HepG2 (cell line): ENCODE data around the gene PLET1. TPM values are rescaled to one million over a fixed set of nuclear protein-coding genes. Genes with fewer than 3 reads are reported as not detected.
A peak's percentile ranks its signal among the peaks of the same experiment; 100 is the strongest.

Experiments used
- CENPT ChIP-seq: sonication (generic); formaldehyde crosslinking; IDR thresholded peaks from 2 replicates; pipeline ENCODE4 v1.8.0; 2022; ENCODE audit warnings: low read depth, mild to moderate bottlenecking, moderate library complexity, missing genetic modification reagents
- CHCHD3 ChIP-seq: sonication (generic); formaldehyde crosslinking; IDR thresholded peaks from 2 replicates; pipeline ENCODE4 v1.8.0; 2022; ENCODE audit warnings: mild to moderate bottlenecking, missing genetic modification reagents, moderate library complexity
- GATAD1 ChIP-seq: IDR thresholded peaks from 2 replicates; pipeline ENCODE4 v1.6.1; 2016; ENCODE audit warnings: missing genetic modification reagents, missing compliant biosample characterization
- HES4 ChIP-seq: sonication (generic); formaldehyde crosslinking; IDR thresholded peaks from 2 replicates; pipeline ENCODE4 v1.9.0; 2021; ENCODE audit warnings: mild to moderate bottlenecking, missing genetic modification reagents, borderline replicate concordance
- HNRNPLL ChIP-seq: fragments of 200-400 bp; formaldehyde crosslinking; IDR thresholded peaks from 2 replicates; pipeline ENCODE4 v1.6.1; 2017; ENCODE audit warnings: mild to moderate bottlenecking, low read depth, low read length; ENCODE audit not compliant: poor library complexity, severe bottlenecking
- HOXA3 ChIP-seq: sonication (generic); formaldehyde crosslinking; IDR thresholded peaks from 2 replicates; pipeline ENCODE4 v1.5.0; 2020; ENCODE audit warnings: missing genetic modification reagents
- JUND ChIP-seq: sonication (generic); formaldehyde crosslinking; IDR thresholded peaks from 2 replicates; pipeline ENCODE4 v1.8.0; 2022; ENCODE audit warnings: mild to moderate bottlenecking, missing genetic modification reagents
- KDM3A ChIP-seq: IDR thresholded peaks from 2 replicates; pipeline ENCODE4 v1.6.1; 2018; ENCODE audit warnings: low read depth, missing compliant biosample characterization
- KDM5A ChIP-seq: fragments of 200-600 bp; sonication (generic); IDR thresholded peaks from 2 replicates; pipeline ENCODE4 v1.7.0; 2018; ENCODE audit warnings: antibody characterized with exemption, mild to moderate bottlenecking, low read length, borderline replicate concordance
- MEIS1 ChIP-seq: sonication (generic); formaldehyde crosslinking; IDR thresholded peaks from 2 replicates; pipeline ENCODE4 v1.9.0; 2021; ENCODE audit warnings: mild to moderate bottlenecking, missing genetic modification reagents, moderate library complexity, borderline replicate concordance
- MIXL1 ChIP-seq: IDR thresholded peaks from 2 replicates; pipeline ENCODE4 v1.6.1; 2016
- MLLT10 ChIP-seq: sonication (generic); formaldehyde crosslinking; IDR thresholded peaks from 2 replicates; pipeline ENCODE4 v1.4.0; 2020; ENCODE audit warnings: missing genetic modification reagents
- NKX3-1 ChIP-seq: sonication (generic); formaldehyde crosslinking; IDR thresholded peaks from 2 replicates; pipeline ENCODE4 v1.5.0; 2020; ENCODE audit warnings: missing genetic modification reagents
- PBX3 ChIP-seq: sonication (generic); formaldehyde crosslinking; IDR thresholded peaks from 2 replicates; pipeline ENCODE4 v1.8.1; 2023; ENCODE audit warnings: missing genetic modification reagents, inconsistent platforms, borderline replicate concordance
- SALL2 ChIP-seq: sonication (generic); formaldehyde crosslinking; IDR thresholded peaks from 2 replicates; pipeline ENCODE4 v1.8.1; 2023; ENCODE audit warnings: mild to moderate bottlenecking, missing genetic modification reagents, inconsistent platforms
- ZNF225 ChIP-seq: sonication (generic); formaldehyde crosslinking; IDR thresholded peaks from 2 replicates; pipeline ENCODE4 v1.4.0; 2020; ENCODE audit warnings: mild to moderate bottlenecking, missing genetic modification reagents
- ZNF331 ChIP-seq: sonication (generic); formaldehyde crosslinking; IDR thresholded peaks from 2 replicates; pipeline ENCODE4 v1.4.0; 2020; ENCODE audit warnings: missing genetic modification reagents
- ZNF468 ChIP-seq: sonication (generic); formaldehyde crosslinking; IDR thresholded peaks from 2 replicates; pipeline ENCODE4 v1.8.0; 2022; ENCODE audit warnings: mild to moderate bottlenecking, moderate library complexity, missing genetic modification reagents
- ZNF704 ChIP-seq: sonication (generic); formaldehyde crosslinking; IDR thresholded peaks from 2 replicates; pipeline ENCODE4 v1.8.1; 2023; ENCODE audit warnings: mild to moderate bottlenecking, inconsistent platforms, moderate library complexity, missing genetic modification reagents, borderline replicate concordance
- ZNF737 ChIP-seq: sonication (generic); formaldehyde crosslinking; IDR thresholded peaks from 2 replicates; pipeline ENCODE4 v1.5.0; 2020; ENCODE audit warnings: missing genetic modification reagents, mild to moderate bottlenecking, borderline replicate concordance
- ZNF777 ChIP-seq: sonication (generic); formaldehyde crosslinking; IDR thresholded peaks from 2 replicates; pipeline ENCODE4 v1.4.0; 2020; ENCODE audit warnings: missing genetic modification reagents
- ZSCAN21 ChIP-seq: sonication (generic); formaldehyde crosslinking; IDR thresholded peaks from 2 replicates; pipeline ENCODE4 v1.8.0; 2022; ENCODE audit warnings: mild to moderate bottlenecking, missing genetic modification reagents, moderate library complexity, borderline replicate concordance
- ZXDC ChIP-seq: sonication (generic); formaldehyde crosslinking; IDR thresholded peaks from 2 replicates; pipeline ENCODE4 v1.5.0; 2020; ENCODE audit warnings: mild to moderate bottlenecking, missing genetic modification reagents
- polyA plus RNA-seq, 8 experiments: library from polyadenylated mRNA; depleted of rRNA in 3 of 8; stranded (reverse) in 7 of 8; unstranded in 1 of 8; fragments of >200 nt; fragmentation: Illumina TruSeq in 4 of 8; extraction: Trizol in 4 of 8; gene quantifications; 2 replicates each; pipeline versions ENCODE4 v1.2.1 to v1.2.3, GENCODE V29; 2011 to 2016; ENCODE audit warnings: low read depth in 4 of 8, missing spikeins in 1 of 8, mixed read lengths in 1 of 8; ENCODE audit not compliant: insufficient read depth in 1 of 8
- total RNA-seq, 5 experiments: library from RNA; depleted of rRNA; stranded (reverse); fragments of >200 nt; fragmentation: Illumina TruSeq; extraction: Trizol; gene quantifications; 2 replicates each; pipeline ENCODE4 v1.2.3, GENCODE V29; 2016; ENCODE audit warnings: low read depth in 1 of 5

Gene PLET1
- total and polyA plus RNA-seq, 2 of the 13 experiments (the other 11 are each of a cell fraction or from before 2014, with no cell fraction given): not detected

- TF ChIP-seq HES4 (CRISPR knock-in tag) (peak; percentile 78), HNRNPLL (peak; percentile 72), KDM5A (peak; percentile 75; the same call in 1 of the 2 replicates), ZNF331 (CRISPR knock-in tag) (peak; percentile 70), HOXA3 (CRISPR knock-in tag) (peak; percentile 81), MIXL1 (CRISPR knock-in tag) (0 out of 2 replicates have a peak, but pooled peaks have one; percentile 5), KDM3A (peak; percentile 77; the same call in 1 of the 2 replicates), CENPT (CRISPR knock-in tag) (peak; percentile 74; the same call in 1 of the 2 replicates), NKX3-1 (no peak), ZNF225 (CRISPR knock-in tag) (peak; percentile 76), MEIS1 (CRISPR knock-in tag) (no peak), GATAD1 (CRISPR knock-in tag) (peak; percentile 87), PBX3 (0 out of 2 replicates have a peak, but pooled peaks have one; percentile 30), ZNF737 (CRISPR knock-in tag) (no peak), ZNF704 (CRISPR knock-in tag) (peak; percentile 61; the same call in 1 of the 2 replicates), MLLT10 (CRISPR knock-in tag) (no peak), CHCHD3 (CRISPR knock-in tag) (no peak), ZXDC (CRISPR knock-in tag) (no peak), ZSCAN21 (CRISPR knock-in tag) (peak; percentile 65; the same call in 1 of the 2 replicates), SALL2 (0 out of 2 replicates have a peak, but pooled peaks have one; percentile 0), ZNF468 (CRISPR knock-in tag) (peak; percentile 29; the same call in 1 of the 2 replicates), ZNF777 (CRISPR knock-in tag) (peak; percentile 72; the same call in 1 of the 2 replicates), JUND (peak; percentile 12; the same call in 1 of the 2 replicates)
Observed at GRCh38 chr11:112226062-112226830, 34.4 kb downstream of the PLET1 start, which contains the start of gene PTS (continued).
